Measurements from ENCODE around the gene NSL1. TPM values are rescaled to one million over a fixed set of nuclear protein-coding genes. Genes with fewer than 3 reads are reported as not detected.

NSL1 gene
- polyA plus RNA-seq, 2 donors = 4.7 to 11.1 TPM

DNA sequence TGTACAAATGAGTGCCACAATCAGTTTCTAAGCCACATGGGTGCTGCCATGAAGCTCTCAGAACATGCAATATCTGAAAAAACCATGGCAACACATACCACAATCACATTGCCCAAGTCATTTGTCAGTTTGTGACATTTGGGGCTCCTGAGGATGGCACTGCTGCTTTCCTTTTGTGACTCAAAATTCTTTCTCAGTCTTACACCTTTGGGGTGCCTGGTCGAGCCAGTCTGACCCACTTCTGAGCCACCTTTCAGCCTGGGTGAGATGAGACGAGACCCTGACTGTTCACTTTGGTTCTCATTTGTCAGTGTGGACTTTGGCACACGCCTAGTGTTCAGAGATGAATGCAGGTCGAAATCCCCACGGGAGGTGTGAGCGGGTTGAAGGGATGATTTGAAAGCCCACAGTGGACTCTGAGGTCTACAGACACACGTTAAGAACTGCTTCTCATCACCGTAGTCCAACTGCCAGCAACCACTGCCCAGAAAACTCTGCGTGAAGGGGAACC, 100.0 kb downstream of the NSL1 start:
- 73 to 80% methylated on average over 9 of the region's 9 CpGs for WGBS, 2 donors
- Histone ChIP-seq H3K36me3 (ENCODE audit: control insufficient read depth in 2 of 2, insufficient read depth in 2 of 2, low read length in 1 of 2) (no peaks in the 10 kb centered on the region), H3K27me3 (ENCODE audit: control insufficient read depth in 1 of 2, insufficient read depth in 2 of 2, low read length in 2 of 2) (no peaks in the 10 kb centered on the region), H3K27ac (ENCODE audit: low read depth in 2 of 2, low read length in 1 of 2) (no peak overlapping the region), H3K9me3 (ENCODE audit: control insufficient read depth in 2 of 2, insufficient read depth in 1 of 2, low read depth in 1 of 2, low read length in 1 of 2) (no peaks in the 10 kb centered on the region), H3K4me3 (ENCODE audit: low read depth in 1 of 2, low read length in 2 of 2) (no peak overlapping the region), H3K4me1 (ENCODE audit: control insufficient read depth in 2 of 2, insufficient read depth in 2 of 2, low read length in 1 of 2) (no peaks in the 10 kb centered on the region)

- Histone ChIP-seq H3K27me3 (ENCODE audit: control insufficient read depth in 1 of 2, insufficient read depth in 2 of 2, low read length in 2 of 2) (no peaks in the 10 kb centered on the region), H3K4me1 (ENCODE audit: control insufficient read depth in 2 of 2, insufficient read depth in 2 of 2, low read length in 1 of 2) (no peaks in the 10 kb centered on the region), H3K9me3 (ENCODE audit: control insufficient read depth in 2 of 2, insufficient read depth in 1 of 2, low read depth in 1 of 2, low read length in 1 of 2) (no peaks in the 10 kb centered on the region), H3K36me3 (ENCODE audit: control insufficient read depth in 2 of 2, insufficient read depth in 2 of 2, low read length in 1 of 2) (no peaks in the 10 kb centered on the region), H3K27ac (ENCODE audit: low read depth in 2 of 2, low read length in 1 of 2) (no peak overlapping the region), H3K4me3 (ENCODE audit: low read depth in 1 of 2, low read length in 2 of 2) (no peak overlapping the region)
- WGBS, 2 donors = 88 to 89% methylated on average over 4 of the region's 4 CpGs
Observed at GRCh38 chr1:212690816-212691403, 100.7 kb downstream of the NSL1 start.

- no peaks in the 10 kb centered on the region for H3K27me3 ChIP-seq (ENCODE audit: control insufficient read depth in 1 of 2, insufficient read depth in 2 of 2, low read length in 2 of 2)
Observed at GRCh38 chr1:212689758-212690529, 101.6 kb downstream of the NSL1 start.

GRCh38 chr1:212689196-212689725, 102.3 kb downstream of the NSL1 start:
- 78 to 81% methylated on average over 5 of the region's 5 CpGs for whole genome bisulfite sequencing, 2 donors
- Histone ChIP-seq H3K27ac (ENCODE audit: low read depth in 2 of 2, low read length in 1 of 2) (no peak overlapping the region), H3K9me3 (ENCODE audit: control insufficient read depth in 2 of 2, insufficient read depth in 1 of 2, low read depth in 1 of 2, low read length in 1 of 2) (no peaks in the 10 kb centered on the region), H3K36me3 (ENCODE audit: control insufficient read depth in 2 of 2, insufficient read depth in 2 of 2, low read length in 1 of 2) (no peaks in the 10 kb centered on the region), H3K27me3 (ENCODE audit: control insufficient read depth in 1 of 2, insufficient read depth in 2 of 2, low read length in 2 of 2) (no peaks in the 10 kb centered on the region), H3K4me1 (ENCODE audit: control insufficient read depth in 2 of 2, insufficient read depth in 2 of 2, low read length in 1 of 2) (no peaks in the 10 kb centered on the region), H3K4me3 (ENCODE audit: low read depth in 1 of 2, low read length in 2 of 2) (no peak overlapping the region)

More at GRCh38 chr1:212689758-212690529, 101.6 kb downstream of the NSL1 start:
- 79 to 87% methylated on average over 12 of the region's 12 CpGs for WGBS, 2 donors
- Histone ChIP-seq H3K4me3 (ENCODE audit: low read depth in 1 of 2, low read length in 2 of 2) (no peak overlapping the region), H3K9me3 (ENCODE audit: control insufficient read depth in 2 of 2, insufficient read depth in 1 of 2, low read depth in 1 of 2, low read length in 1 of 2) (no peaks in the 10 kb centered on the region), H3K36me3 (ENCODE audit: control insufficient read depth in 2 of 2, insufficient read depth in 2 of 2, low read length in 1 of 2) (no peaks in the 10 kb centered on the region), H3K4me1 (ENCODE audit: control insufficient read depth in 2 of 2, insufficient read depth in 2 of 2, low read length in 1 of 2) (no peaks in the 10 kb centered on the region), H3K27ac (ENCODE audit: low read depth in 2 of 2, low read length in 1 of 2) (no peak overlapping the region)

- no peaks in the 10 kb centered on the region for H3K36me3 ChIP-seq (ENCODE audit: control insufficient read depth in 2 of 2, insufficient read depth in 2 of 2, low read length in 1 of 2)
- H3K4me3 ChIP-seq (ENCODE audit: low read depth in 1 of 2, low read length in 2 of 2) = no peak overlapping the region
- H3K27ac ChIP-seq (ENCODE audit: low read depth in 2 of 2, low read length in 1 of 2) = no peak overlapping the region
- H3K9me3 ChIP-seq (ENCODE audit: control insufficient read depth in 2 of 2, insufficient read depth in 1 of 2, low read depth in 1 of 2, low read length in 1 of 2) = no peaks in the 10 kb centered on the region
- no peaks in the 10 kb centered on the region for H3K27me3 ChIP-seq (ENCODE audit: control insufficient read depth in 1 of 2, insufficient read depth in 2 of 2, low read length in 2 of 2)
- H3K4me1 ChIP-seq (ENCODE audit: control insufficient read depth in 2 of 2, insufficient read depth in 2 of 2, low read length in 1 of 2) = no peaks in the 10 kb centered on the region
- 68 to 71% methylated on average over 7 of the region's 7 CpGs for WGBS, 2 donors
Observed at GRCh38 chr1:212688341-212689047, 103.1 kb downstream of the NSL1 start.

DNA sequence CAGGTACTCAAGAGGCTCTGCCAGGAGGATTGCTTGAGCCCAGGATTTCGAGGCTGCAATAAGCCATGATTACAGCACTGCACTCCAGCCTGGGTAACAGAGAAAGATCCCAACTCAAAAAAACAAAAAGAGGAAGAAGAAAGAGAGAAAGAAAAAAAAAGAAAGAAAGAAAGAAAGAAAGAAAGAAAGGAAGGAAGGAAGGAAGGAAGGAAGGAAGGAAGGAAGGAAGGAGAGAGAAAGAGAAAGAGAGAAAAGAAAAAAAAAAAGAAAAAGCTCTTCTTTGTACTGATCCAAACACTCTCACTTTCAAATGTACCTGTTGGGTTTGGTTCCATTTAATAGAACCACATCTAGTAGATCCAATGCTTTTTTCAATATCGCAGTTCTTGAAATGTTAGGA, 103.8 kb downstream of the NSL1 start:
- H3K4me3 ChIP-seq (ENCODE audit: low read depth in 1 of 2, low read length in 2 of 2) = no peak overlapping the region
- WGBS, 2 donors = 92 to 94% methylated on average over 2 of the region's 2 CpGs

GRCh38 chr1:212686591-212686990, 105.0 kb downstream of the NSL1 start:
- H3K27me3 ChIP-seq (ENCODE audit: control insufficient read depth in 1 of 2, insufficient read depth in 2 of 2, low read length in 2 of 2) = no peaks in the 10 kb centered on the region
- WGBS, 2 donors = 92 to 95% methylated on average over 11 of the region's 11 CpGs
- no peaks in the 10 kb centered on the region for H3K9me3 ChIP-seq (ENCODE audit: control insufficient read depth in 2 of 2, insufficient read depth in 1 of 2, low read depth in 1 of 2, low read length in 1 of 2)
- H3K4me1 ChIP-seq (ENCODE audit: control insufficient read depth in 2 of 2, insufficient read depth in 2 of 2, low read length in 1 of 2) = no peaks in the 10 kb centered on the region
- H3K36me3 ChIP-seq (ENCODE audit: control insufficient read depth in 2 of 2, insufficient read depth in 2 of 2, low read length in 1 of 2) = no peaks in the 10 kb centered on the region
- H3K27ac ChIP-seq (ENCODE audit: low read depth in 2 of 2, low read length in 1 of 2) = no peak overlapping the region
- no peak overlapping the region for H3K4me3 ChIP-seq (ENCODE audit: low read depth in 1 of 2, low read length in 2 of 2)

More for the DNA sequence above, 103.8 kb downstream of the NSL1 start:
- Histone ChIP-seq H3K36me3 (ENCODE audit: control insufficient read depth in 2 of 2, insufficient read depth in 2 of 2, low read length in 1 of 2) (no peaks in the 10 kb centered on the region), H3K9me3 (ENCODE audit: control insufficient read depth in 2 of 2, insufficient read depth in 1 of 2, low read depth in 1 of 2, low read length in 1 of 2) (no peaks in the 10 kb centered on the region), H3K27ac (ENCODE audit: low read depth in 2 of 2, low read length in 1 of 2) (no peak overlapping the region), H3K27me3 (ENCODE audit: control insufficient read depth in 1 of 2, insufficient read depth in 2 of 2, low read length in 2 of 2) (no peaks in the 10 kb centered on the region), H3K4me1 (ENCODE audit: control insufficient read depth in 2 of 2, insufficient read depth in 2 of 2, low read length in 1 of 2) (no peaks in the 10 kb centered on the region)

GRCh38 chr1:212686069-212686468, 105.5 kb downstream of the NSL1 start:
- Histone ChIP-seq H3K27me3 (ENCODE audit: control insufficient read depth in 1 of 2, insufficient read depth in 2 of 2, low read length in 2 of 2) (no peaks in the 10 kb centered on the region), H3K4me1 (ENCODE audit: control insufficient read depth in 2 of 2, insufficient read depth in 2 of 2, low read length in 1 of 2) (no peaks in the 10 kb centered on the region), H3K36me3 (ENCODE audit: control insufficient read depth in 2 of 2, insufficient read depth in 2 of 2, low read length in 1 of 2) (no peaks in the 10 kb centered on the region), H3K9me3 (ENCODE audit: control insufficient read depth in 2 of 2, insufficient read depth in 1 of 2, low read depth in 1 of 2, low read length in 1 of 2) (no peaks in the 10 kb centered on the region), H3K27ac (ENCODE audit: low read depth in 2 of 2, low read length in 1 of 2) (no peak overlapping the region), H3K4me3 (ENCODE audit: low read depth in 1 of 2, low read length in 2 of 2) (no peak overlapping the region)
- WGBS, 2 donors = 77 to 79% methylated on average over 3 of the region's 3 CpGs

DNA sequence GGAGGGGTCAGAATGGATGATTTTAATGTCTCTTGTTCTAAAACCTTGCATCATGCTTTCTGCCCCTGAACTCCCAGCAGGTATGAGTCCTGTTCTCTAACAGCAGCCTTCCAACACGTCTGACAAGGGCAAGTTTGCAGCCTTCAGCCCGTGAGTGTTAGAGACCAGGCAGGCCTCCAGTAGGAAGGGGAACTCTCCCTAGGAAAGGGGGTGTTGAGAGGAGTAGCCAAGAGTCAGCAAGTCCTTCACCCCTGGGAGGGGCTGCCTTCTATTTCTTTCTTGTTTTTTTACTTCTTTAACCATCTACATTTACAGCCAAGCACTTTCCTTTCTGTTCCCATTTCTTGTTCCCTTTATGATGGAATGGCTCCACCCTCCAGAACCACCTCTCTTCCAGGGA, 106.1 kb downstream of the NSL1 start:
- H3K4me3 ChIP-seq (ENCODE audit: low read depth in 1 of 2, low read length in 2 of 2) = no peak overlapping the region

More for the DNA sequence above, 106.1 kb downstream of the NSL1 start:
- Histone ChIP-seq H3K27ac (ENCODE audit: low read depth in 2 of 2, low read length in 1 of 2) (no peak overlapping the region), H3K36me3 (ENCODE audit: control insufficient read depth in 2 of 2, insufficient read depth in 2 of 2, low read length in 1 of 2) (no peaks in the 10 kb centered on the region), H3K4me1 (ENCODE audit: control insufficient read depth in 2 of 2, insufficient read depth in 2 of 2, low read length in 1 of 2) (no peaks in the 10 kb centered on the region), H3K27me3 (ENCODE audit: control insufficient read depth in 1 of 2, insufficient read depth in 2 of 2, low read length in 2 of 2) (no peaks in the 10 kb centered on the region), H3K9me3 (ENCODE audit: control insufficient read depth in 2 of 2, insufficient read depth in 1 of 2, low read depth in 1 of 2, low read length in 1 of 2) (no peaks in the 10 kb centered on the region)
- 66 to 68% methylated on average over 2 of the region's 2 CpGs for WGBS, 2 donors

Data from esophagus (tissue), 2 donors.